GM18909 (cell line): ENCODE results near the gene RNASEH2C.
"Not testable (repeated sequence)": the region's sequence is repeated elsewhere in the genome, so short reads cannot be mapped to it uniquely, and the experiment has no call there.

Source experiments
- ATAC-seq: cut with Tn5 transposase; IDR thresholded peaks from one replicate; pipeline ENCODE4 v1.9.1; 2021; ENCODE audit warnings: mild to moderate bottlenecking; ENCODE audit not compliant: unreplicated experiment, poor library complexity

The RNASEH2C gene

DNA sequence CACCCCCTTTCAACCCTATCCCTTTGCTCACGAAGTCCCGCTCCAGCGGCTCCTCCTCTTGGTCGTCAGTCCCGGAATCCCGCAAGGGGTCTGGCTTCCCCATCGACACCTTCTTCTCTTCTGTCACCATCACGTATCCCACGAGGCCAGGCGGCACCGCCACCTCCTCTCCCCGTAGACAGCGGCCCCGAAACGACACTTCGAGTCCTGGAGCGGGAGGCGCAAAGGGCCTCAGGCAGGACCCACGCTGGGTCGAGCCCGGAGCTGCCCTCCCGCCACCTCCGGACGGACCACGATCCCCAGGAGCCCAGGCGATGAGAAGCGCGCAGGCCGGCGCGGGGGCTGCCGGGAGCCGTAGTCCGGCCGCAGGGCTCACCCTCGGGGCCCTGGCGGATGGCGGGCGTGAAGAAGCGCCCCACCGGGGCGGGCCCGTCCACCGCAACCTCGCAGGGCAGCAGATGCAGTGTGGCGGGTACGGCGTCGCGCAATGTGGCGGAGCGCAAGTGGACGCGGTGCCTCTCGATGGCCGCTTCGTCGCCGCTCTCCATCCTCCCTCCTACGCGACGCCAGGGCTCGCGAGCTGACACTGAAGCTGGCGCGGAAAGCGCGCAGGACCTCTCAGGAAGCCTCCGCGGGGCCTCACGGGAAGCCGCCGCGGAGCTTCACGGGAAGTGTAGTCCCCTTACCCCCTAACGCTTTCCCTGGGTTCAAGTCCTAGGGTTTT lies at the start of gene RNASEH2C:
TSS of gene RNASEH2C (minus strand) at position 588 of the 724 bp plus-strand sequence. CDS start at position 548, 40 bp downstream.
- ATAC-seq = peak; percentile 68

DNA sequence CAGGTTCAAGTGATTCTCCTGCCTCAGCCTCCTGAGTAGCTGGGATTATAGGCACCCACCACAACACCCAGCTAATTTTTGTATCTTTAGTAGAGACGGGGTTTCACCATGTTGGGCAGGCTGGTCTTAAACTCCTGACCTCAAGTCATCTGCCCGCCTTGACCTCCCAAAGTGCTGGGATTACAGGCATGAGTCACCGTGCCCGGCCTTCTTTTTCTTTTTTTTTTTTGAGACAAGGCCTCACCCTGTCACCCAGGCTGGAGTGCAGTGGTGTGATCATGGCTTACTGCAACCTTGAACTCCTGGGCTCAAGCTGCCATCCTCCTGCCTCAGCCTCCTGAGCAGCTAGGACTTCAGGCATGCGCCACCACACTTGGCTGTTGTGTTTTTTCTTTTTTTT lies 47.2 kb upstream of the RNASEH2C start:
- not testable (repeated sequence) for ATAC-seq

DNA sequence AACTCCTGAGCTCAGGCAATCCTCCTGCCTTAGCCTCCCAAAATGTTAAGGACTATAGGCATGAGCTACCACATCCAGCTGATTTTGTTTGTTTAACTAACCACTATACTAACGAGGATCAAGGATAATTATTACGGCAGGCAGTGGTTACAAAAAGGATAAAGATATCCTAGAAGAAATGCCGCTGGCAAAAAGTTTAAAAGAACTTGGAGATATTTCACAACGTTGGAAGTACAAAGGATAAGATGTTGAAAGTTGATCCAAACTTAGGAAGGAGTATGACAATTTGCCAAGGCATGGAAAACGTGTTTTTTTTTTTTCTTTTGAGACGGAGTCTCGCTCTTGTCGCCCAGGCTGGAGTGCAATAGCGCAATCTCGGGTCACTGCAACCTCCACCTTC lies 46.8 kb upstream of the RNASEH2C start:
- no peak for ATAC-seq

DNA sequence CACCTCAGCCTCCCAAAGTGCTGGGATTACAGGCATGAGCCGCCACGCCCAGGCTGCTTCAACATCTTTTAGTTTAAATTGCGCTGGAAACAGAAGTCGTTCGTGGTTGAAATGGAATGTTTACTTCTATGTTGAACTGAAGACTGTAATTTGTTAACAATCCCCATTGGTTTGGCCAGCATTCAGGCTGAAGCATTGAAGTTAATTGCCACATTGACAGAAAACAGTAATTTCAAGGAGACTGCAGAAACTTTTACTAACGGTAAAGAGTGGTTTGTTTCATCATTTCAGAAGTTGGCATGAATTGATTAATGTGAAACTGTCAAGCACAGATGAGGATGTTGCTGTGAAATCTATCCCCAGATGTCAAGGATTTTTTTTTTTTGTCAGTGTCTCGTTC lies 45.9 kb upstream of the RNASEH2C start:
- ATAC-seq = no peak

DNA sequence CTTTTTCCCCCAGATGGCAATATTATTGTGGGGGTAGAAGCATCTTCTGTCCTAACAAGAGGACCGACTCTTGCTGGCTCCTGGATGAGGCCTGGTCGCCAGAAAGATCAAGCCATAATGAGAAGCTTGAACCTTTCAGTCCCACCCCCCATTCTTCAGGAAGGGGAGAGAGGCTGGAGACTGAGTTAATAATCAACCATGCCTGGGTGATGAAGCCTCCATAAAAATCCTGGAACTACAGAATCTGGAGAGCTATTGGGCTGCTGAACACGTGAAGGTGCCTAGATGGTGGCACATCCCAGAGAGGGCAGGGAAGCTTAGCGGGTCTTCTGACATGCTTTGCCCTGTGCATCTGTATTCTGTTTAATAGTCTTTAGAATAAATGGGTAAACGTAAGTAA lies 43.8 kb upstream of the RNASEH2C start:
- ATAC-seq = no peak

DNA sequence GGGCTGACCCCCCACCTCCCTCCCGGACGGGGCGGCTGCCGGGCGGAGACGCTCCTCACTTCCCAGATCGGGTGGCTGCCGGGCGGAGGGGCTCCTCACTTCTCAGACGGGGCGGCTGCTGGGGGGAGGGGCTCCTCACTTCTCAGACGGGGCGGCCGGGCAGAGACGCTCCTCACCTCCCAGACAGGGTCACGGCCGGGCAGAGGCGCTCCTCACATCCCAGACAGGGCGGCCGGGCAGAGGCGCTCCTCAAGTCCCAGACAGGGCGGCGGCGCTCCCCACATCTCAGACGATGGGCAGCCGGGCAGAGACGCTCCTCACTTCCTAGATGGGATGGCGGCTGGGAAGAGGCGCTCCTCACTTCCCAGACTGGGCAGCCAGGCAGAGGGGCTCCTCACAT lies 42.2 kb upstream of the RNASEH2C start:
- not testable (repeated sequence) for ATAC-seq

DNA sequence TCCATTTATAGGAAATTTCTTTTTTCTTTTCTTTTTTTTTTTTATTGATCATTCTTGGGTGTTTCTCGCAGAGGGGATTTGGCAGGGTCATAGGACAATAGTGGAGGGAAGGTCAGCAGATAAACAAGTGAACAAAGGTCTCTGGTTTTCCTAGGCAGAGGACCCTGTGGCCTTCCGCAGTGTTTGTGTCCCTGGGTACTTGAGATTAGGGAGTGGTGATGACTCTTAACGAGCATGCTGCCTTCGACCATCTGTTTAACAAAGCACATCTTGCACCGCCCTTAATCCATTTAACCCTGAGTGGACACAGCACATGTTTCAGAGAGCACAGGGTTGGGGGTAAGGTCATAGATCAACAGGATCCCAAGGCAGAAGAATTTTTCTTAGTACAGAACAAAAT lies 41.6 kb upstream of the RNASEH2C start:
- ATAC-seq = not testable (repeated sequence)

DNA sequence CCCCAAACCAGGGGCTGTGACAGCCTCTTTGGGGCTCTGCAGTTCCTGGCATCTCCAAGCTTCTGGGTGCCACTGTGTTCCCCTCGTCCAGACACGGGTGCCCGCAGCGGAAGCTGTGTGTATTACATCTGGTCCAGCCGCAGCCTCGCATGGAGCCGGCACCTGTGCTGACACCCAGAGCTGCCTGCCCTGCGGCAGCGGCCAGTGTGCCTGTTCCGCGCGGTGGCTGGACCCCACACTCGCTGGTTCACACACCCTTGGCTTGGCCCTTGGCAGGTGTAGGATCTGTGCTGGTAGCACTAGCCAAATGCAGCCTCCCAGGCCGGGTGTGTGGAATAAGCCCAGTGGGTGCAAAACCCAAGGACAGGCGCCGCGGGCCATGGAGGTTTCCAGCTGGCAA lies 24.5 kb upstream of the RNASEH2C start:
- no peak for ATAC-seq

DNA sequence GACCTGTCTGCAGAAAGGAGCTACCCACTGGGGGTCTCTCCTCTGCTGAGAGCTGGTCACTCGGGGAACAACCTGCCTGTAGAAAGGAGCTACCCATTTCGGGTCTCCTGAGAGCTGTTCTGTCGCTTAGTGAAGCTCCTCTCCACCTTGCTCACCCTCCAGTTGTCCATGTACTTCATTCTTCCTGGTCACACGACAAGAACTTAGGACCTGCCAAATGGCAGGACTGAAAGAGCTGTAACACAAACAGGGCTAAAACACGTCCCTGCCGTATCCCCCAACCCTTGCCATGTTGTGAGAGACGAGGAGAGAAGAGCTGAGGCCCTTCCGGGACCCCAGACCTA lies 24.1 kb upstream of the RNASEH2C start:
- no peak for ATAC-seq

DNA sequence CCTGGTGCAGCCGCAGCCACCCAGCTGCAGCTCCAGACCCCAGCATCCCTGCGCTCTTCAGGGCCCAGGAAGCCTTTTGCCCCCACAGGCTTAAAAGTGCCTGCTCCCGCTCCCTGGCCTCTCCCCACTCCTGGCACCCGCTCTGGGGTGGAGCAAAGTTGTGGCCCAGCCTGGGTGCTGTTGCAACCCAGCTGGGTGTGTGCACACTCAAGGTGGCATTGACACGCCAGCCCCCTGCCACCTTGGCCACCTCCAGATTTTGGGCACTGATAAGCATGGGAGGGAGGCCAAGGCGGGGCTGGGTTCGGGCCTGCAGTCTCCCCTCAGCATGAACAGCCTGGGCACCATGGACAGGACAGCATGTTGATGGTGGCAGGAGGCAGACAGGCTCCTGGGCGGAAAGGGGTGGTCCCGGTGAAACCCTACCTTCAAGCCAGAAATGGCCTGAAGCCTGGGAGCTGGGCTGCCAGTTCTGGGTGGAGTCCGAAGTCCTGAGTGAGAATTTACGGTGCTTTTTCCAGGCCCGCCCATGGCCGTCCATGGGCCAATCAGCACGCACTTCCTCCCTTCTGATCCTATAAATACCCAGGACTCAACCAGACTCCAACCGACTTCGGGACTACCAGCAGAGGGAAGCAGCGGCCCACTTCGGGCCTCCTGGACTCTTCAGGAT lies 23.6 kb upstream of the RNASEH2C start:
- no peak for ATAC-seq

DNA sequence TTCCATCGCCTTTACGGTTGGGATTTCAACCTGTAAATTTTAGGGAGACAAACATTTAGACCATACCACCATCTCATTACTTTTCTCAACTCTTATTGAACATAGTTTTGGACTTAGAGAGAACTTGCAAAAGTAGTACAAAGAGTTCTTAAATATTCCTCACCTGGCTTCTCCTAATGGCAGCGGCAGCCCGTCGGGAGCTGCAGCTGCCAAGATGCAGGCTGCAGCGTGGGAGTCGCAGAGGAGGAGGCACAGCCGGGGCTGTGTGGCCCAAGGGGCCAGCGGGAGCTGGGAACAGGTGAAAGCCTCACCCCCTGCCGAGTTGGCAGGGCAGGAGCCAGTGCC lies 23.1 kb upstream of the RNASEH2C start:
- ATAC-seq = no peak

DNA sequence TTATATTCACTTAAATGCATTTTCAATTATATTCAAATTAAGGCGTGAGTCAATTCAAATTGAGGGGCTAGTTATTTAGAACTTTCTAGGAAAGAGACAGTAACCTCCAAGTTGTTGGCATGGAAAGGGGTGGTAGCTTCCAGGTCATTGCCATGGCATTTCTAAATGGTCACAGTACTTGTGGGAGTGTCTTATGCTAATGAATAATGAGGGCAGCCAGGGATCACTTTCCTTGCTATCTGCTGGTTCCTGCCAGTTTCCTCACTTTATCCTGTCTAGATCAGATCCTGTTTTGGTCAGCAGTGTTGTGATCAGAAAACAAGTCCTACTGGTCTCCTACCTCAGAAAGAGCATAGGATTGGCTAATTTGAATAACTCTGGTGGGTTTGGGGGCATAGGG lies 21.8 kb upstream of the RNASEH2C start:
- ATAC-seq = no peak

DNA sequence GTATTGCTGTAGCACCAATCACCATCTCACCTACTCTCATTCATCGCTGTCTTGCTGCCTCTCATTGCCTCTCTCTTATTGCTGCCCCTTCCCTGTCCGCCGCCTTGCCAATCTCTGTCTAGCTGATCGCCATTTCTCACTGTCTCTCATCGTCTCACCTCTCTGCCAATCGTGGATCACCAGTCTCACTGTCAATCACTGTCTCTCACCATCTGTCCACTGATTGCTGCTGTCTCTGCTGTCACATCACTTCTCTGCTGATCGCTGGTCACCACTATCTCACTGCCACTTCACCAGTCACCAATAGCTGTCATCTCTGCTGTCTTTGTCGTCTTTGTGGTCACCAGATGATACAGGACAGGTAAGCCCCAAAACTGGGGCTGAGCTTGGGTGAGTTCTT lies 20.6 kb upstream of the RNASEH2C start:
- no peak for ATAC-seq

DNA sequence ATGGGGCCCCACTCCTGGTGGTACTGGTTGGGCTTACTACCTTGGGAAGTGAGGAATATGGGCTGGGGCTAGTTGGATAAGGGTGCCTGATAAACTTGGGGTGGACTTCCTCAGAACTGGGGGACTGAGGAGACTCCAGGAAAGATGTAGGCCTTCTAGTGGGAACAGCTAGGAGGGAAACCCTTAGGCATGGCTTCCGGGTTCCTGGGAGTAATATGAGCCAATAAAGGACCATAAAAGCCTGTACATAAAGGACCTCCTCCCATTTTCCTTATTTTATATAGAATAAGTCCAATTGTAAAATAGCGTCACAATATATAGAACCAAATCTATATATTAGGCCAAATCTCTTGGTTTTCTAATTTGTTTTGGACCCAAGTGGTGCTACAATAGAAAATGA lies 18.4 kb upstream of the RNASEH2C start:
- no peak for ATAC-seq

DNA sequence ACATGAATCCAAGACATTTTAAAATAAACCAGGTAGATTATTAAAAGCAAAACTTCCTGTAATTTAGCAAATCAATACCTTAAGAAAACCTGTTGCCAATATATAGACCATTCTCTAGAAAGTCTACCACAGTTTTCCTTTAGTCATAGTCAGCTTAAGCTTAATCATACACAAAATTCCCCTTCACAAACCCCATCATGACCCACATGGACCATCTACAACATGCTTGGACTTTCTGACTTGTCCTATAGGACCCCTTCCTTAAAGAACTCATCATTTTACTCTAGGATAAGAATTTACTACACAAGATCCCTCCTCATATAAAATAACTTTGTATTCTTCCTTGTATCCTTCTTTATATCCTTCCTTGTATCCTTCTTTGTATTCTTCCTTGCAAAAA lies 16.2 kb upstream of the RNASEH2C start:
- ATAC-seq = no peak

DNA sequence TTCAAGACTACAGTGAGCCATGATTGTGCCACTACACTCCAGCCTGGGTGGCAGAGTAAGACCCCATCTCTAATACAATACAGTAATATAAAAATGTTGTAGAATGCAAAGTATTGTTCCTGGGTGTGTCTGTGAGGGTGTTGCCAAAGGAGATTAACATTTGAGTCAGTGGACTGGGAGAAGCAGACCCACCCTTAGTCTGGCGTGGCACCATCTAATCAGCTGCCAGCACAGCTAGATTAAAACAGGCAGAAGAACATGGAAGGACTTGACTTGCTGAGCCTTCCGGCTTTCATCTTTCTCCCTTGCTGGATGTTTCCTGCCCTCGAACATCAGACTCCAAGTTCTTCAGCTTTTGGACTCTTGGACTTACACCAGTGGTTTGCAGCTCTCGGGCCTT lies 14.5 kb upstream of the RNASEH2C start:
- ATAC-seq = not testable (repeated sequence)

DNA sequence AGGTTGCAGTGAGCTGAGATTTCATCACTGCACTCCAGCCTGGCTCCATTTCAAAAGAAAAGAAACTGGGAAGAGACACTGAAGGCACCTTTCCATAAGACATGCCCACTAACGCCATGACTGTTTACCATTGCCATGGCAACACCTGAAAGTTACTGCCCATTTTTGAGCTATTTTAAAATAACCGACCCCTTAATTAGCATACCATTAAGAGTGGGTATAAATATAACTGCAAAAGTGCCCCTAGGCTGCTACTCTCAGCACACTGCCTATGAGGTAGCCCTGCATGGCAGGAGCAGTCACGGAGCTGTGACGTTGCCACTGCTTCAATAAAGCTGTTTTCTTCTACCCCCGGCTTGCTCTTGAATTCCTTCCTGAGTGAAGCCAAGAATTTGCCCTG lies 9.9 kb upstream of the RNASEH2C start:
- ATAC-seq = no peak

DNA sequence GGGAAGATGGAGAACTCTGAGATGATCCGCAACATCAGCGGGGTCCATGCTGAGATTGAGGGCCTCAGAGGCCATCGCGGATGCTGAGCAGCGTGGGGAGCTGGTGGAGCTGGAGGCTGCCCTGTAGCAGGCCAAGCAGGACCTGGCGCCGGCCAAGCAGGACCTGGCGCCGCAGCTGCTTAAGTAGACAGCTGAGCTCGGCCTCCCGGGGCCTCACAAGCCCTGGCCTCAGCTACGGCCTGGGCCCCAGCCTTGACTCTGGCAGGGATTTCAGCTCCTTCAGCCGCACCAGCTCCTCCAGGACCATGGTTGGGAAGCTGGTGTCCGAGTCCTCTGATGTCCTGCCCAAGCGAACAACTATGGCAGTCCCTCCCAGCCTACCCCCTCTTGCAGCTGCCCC lies 7.3 kb upstream of the RNASEH2C start:
- no peak for ATAC-seq

DNA sequence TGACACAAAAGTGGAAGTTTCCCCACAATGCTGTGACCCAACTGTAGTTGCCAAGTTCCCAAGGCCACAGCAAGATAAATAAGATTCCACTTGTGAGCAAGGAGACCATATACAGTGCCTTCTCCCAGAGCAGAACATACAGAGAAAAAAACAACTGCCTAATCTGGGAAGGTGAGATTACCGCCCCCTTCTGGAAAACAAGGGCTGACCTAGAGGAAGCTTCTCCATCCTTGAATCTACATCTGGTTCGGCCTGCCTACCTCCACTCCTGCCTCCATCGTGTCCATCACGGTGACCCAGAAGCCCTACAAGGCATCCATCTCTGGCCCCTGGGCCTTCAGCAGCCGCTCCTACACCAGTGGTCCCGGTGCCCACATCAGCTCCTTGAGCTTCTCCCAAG lies 6.1 kb upstream of the RNASEH2C start:
- no peak for ATAC-seq

DNA sequence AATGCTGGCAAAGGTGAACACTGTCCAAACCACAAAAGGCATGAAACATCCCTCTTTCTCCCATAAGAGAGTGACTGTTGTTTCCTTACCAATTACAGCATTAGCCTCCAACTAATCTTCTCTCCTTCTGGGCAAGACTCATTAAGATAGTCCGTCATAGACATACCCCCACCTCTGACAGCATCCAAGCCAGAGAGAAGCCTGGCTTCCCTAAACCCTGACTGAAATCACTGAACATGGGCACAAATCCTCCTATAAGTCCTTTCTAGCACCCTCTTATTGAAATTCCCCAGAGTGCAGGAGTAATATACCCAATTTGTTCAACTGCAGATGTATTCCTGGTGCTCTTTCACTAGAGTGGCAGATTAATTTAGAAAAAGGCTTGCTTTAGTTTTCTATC lies 1.7 kb upstream of the RNASEH2C start:
- no peak for ATAC-seq

DNA sequence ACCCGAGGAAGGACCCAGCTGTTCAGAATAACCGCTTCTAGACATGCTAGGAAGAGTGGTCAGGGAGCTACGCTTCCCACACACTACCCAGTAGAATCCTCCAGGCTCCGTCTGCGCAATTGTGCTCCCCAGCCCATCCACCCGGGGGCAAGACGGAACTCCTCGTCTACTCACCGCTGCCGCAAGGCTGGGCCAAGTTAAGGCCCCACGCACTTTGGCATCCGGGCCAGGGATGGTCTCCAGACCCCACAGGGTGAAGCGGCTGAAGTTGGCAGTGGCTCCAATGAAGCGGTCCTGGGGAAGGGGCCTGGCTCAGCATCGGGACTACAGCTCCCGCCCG lies 757 bp downstream of the RNASEH2C start:
- peak; percentile 13 for ATAC-seq

DNA sequence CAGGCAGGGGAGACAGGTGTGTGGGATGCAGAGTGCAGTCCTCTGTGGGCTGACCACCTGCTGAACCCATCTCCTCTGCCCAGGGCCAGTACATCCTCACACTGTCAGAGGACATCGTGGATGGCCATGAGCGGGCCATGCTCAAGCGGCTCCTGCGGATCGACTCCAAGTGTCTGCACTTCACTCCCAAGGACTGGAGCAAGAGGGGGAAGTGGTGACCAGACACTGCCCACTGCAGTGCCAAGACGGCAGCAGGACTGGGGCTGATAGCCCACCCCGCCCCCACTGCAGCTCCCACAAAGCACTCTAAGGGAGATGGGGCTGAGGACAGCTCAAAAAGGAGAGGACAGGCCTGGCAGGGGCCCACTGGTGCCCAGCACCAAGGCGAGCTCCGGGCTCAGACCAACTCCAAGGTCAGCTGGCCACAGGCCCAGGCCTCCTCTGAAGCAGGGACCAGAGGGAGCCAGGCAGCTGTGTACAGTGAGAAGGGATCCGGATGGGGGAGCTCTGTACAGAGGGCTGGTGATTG lies 1.6 kb downstream of the RNASEH2C start:
- ATAC-seq = no peak
